HS-27A (cell line): ENCODE measurements around the gene DCTD.
"Not testable (repeated sequence)": the region's sequence is repeated elsewhere in the genome, so short reads cannot be mapped to it uniquely, and the experiment has no call there.

ENCODE experiments used
- DNase-seq: peaks from one replicate; pipeline ENCODE4 v3.0.0-alpha.2; 2012; ENCODE audit warnings: low read depth, missing footprints

Gene DCTD

GRCh38 chr4:182921608-182922007 is 4.4 kb upstream of the DCTD start:
- DNase-seq: no peak

- DNase-seq: no peak
Observed at GRCh38 chr4:182920676-182921075, 3.5 kb upstream of the DCTD start.

- DNase-seq: no peak
Observed at GRCh38 chr4:182918791-182919302, 1.7 kb upstream of the DCTD start.

- DNase-seq: no peak
Observed at GRCh38 chr4:182918044-182918607, 940 bp upstream of the DCTD start.

GRCh38 chr4:182916483-182917181 is 554 bp downstream of the DCTD start:
- no peak for DNase-seq

GRCh38 chr4:182914357-182914756 is 2.8 kb downstream of the DCTD start:
- DNase-seq: no peak

- DNase-seq: no peak
Observed at GRCh38 chr4:182913621-182914020, 3.6 kb downstream of the DCTD start.

- DNase-seq: no peak
Observed at GRCh38 chr4:182913036-182913435, 4.2 kb downstream of the DCTD start.

- no peak for DNase-seq
Observed at GRCh38 chr4:182908124-182908523, 9.1 kb downstream of the DCTD start.

GRCh38 chr4:182907396-182907795 is 9.8 kb downstream of the DCTD start:
- DNase-seq: no peak

GRCh38 chr4:182906786-182907185 is 10.4 kb downstream of the DCTD start:
- DNase-seq: no peak

- no peak for DNase-seq
Observed at GRCh38 chr4:182905038-182905437, 12.1 kb downstream of the DCTD start.

- no peak for DNase-seq
Observed at GRCh38 chr4:182904211-182904761, 12.9 kb downstream of the DCTD start.

- DNase-seq: no peak
Observed at GRCh38 chr4:182903013-182903412, 14.2 kb downstream of the DCTD start.

GRCh38 chr4:182901337-182901736 is 15.8 kb downstream of the DCTD start:
- DNase-seq: no peak

- DNase-seq: not testable (repeated sequence)
Observed at GRCh38 chr4:182900021-182900420, 17.2 kb downstream of the DCTD start.

GRCh38 chr4:182898479-182898799 is 18.7 kb downstream of the DCTD start:
- no peak for DNase-seq

GRCh38 chr4:182897601-182898478 is 19.3 kb downstream of the DCTD start:
- no peak for DNase-seq

- no peak for DNase-seq
Observed at GRCh38 chr4:182896421-182896820, 20.8 kb downstream of the DCTD start.

- DNase-seq: no peak
Observed at GRCh38 chr4:182895791-182896292, 21.3 kb downstream of the DCTD start.

GRCh38 chr4:182894681-182895275 is 22.4 kb downstream of the DCTD start:
- DNase-seq: no peak

GRCh38 chr4:182893474-182894080 is 23.6 kb downstream of the DCTD start:
- no peak for DNase-seq
